ENCODE measurements around the gene RGS9. TPM values are rescaled to one million over a fixed set of nuclear protein-coding genes. Genes with fewer than 3 reads are reported as not detected.
A peak's percentile ranks its signal among the peaks of the same experiment; 100 is the strongest.
"Not testable (repeated sequence)": the region's sequence is repeated elsewhere in the genome, so short reads cannot be mapped to it uniquely, and the experiment has no call there.

The RGS9 gene
- total RNA-seq, 1 donor from 2014 or later, result 6.5 TPM

GRCh38 chr17:65095465-65095864 lies 41.7 kb upstream of the RGS9 start:
- H3K4me1 Mint-ChIP-seq (ENCODE audit: unreplicated experiment), result peaks cover 11% of the 10 kb centered on the region
- H3K9me3 Mint-ChIP-seq (ENCODE audit: unreplicated experiment), result no peaks in the 10 kb centered on the region
- H3K27me3 Mint-ChIP-seq (ENCODE audit: unreplicated experiment), result peaks cover 14% of the 10 kb centered on the region
- no peak for TF ChIP-seq CTCF (IDR thresholded peaks at IDR 0.05)
- H3K4me3 Mint-ChIP-seq (ENCODE audit: unreplicated experiment), result no peak overlapping the region
- H3K36me3 Mint-ChIP-seq (ENCODE audit: unreplicated experiment), result no peaks in the 10 kb centered on the region
- DNase-seq (ENCODE audit: extremely low spot score, unreplicated experiment), result no peak
- no peak overlapping the region for H3K27ac Mint-ChIP-seq (ENCODE audit: unreplicated experiment)

- H3K36me3 Mint-ChIP-seq (ENCODE audit: unreplicated experiment); H3K4me3 Mint-ChIP-seq (ENCODE audit: unreplicated experiment); DNase-seq (ENCODE audit: extremely low spot score, unreplicated experiment); H3K27ac Mint-ChIP-seq (ENCODE audit: unreplicated experiment); H3K9me3 Mint-ChIP-seq (ENCODE audit: unreplicated experiment); H3K27me3 Mint-ChIP-seq (ENCODE audit: unreplicated experiment): not testable (repeated sequence)
- H3K4me1 Mint-ChIP-seq (ENCODE audit: unreplicated experiment), result peaks cover 15% of the 10 kb centered on the region
These were observed 40.8 kb upstream of the RGS9 start for GRCh38 chr17:65096382-65096781.

GRCh38 chr17:65097110-65097509 lies 40.1 kb upstream of the RGS9 start:
- H3K36me3 Mint-ChIP-seq (ENCODE audit: unreplicated experiment), result no peaks in the 10 kb centered on the region
- no peak for DNase-seq (ENCODE audit: extremely low spot score, unreplicated experiment)
- peaks cover 4% of the 10 kb centered on the region for H3K27me3 Mint-ChIP-seq (ENCODE audit: unreplicated experiment)
- H3K4me1 Mint-ChIP-seq (ENCODE audit: unreplicated experiment), result peaks cover 15% of the 10 kb centered on the region
- no peak for TF ChIP-seq CTCF (IDR thresholded peaks at IDR 0.05)
- H3K27ac Mint-ChIP-seq (ENCODE audit: unreplicated experiment), result no peak overlapping the region
- H3K9me3 Mint-ChIP-seq (ENCODE audit: unreplicated experiment), result no peaks in the 10 kb centered on the region
- no peak overlapping the region for H3K4me3 Mint-ChIP-seq (ENCODE audit: unreplicated experiment)

- H3K27me3 Mint-ChIP-seq (ENCODE audit: unreplicated experiment), result no peaks in the 10 kb centered on the region
- H3K27ac Mint-ChIP-seq (ENCODE audit: unreplicated experiment), result peak overlapping the region; percentile 21
- no peak overlapping the region for H3K4me3 Mint-ChIP-seq (ENCODE audit: unreplicated experiment)
- peaks cover 37% of the 10 kb centered on the region for H3K4me1 Mint-ChIP-seq (ENCODE audit: unreplicated experiment)
- DNase-seq (ENCODE audit: extremely low spot score, unreplicated experiment), result no peak
- no peaks in the 10 kb centered on the region for H3K36me3 Mint-ChIP-seq (ENCODE audit: unreplicated experiment)
- TF ChIP-seq CTCF (IDR thresholded peaks at IDR 0.05), result no peak
- no peaks in the 10 kb centered on the region for H3K9me3 Mint-ChIP-seq (ENCODE audit: unreplicated experiment)
These were observed 37.7 kb upstream of the RGS9 start for GRCh38 chr17:65099475-65099874.

GRCh38 chr17:65099941-65100315 lies 37.2 kb upstream of the RGS9 start:
- Mint-ChIP-seq H3K4me1 (ENCODE audit: unreplicated experiment) (peaks cover 41% of the 10 kb centered on the region), H3K9me3 (ENCODE audit: unreplicated experiment) (no peaks in the 10 kb centered on the region), H3K36me3 (ENCODE audit: unreplicated experiment) (no peaks in the 10 kb centered on the region), H3K27ac (ENCODE audit: unreplicated experiment) (peak overlapping the region; percentile 85), H3K4me3 (ENCODE audit: unreplicated experiment) (peak overlapping the region; percentile 59), H3K27me3 (ENCODE audit: unreplicated experiment) (no peaks in the 10 kb centered on the region)
- no peak for DNase-seq (ENCODE audit: extremely low spot score, unreplicated experiment)
- TF ChIP-seq CTCF (IDR thresholded peaks at IDR 0.05), result no peak

Data from osteocyte (in vitro differentiated cells).